Naive thymus-derived CD4-positive, alpha-beta T cell (primary cell): ENCODE results near the gene ERAP2. TPM values are rescaled to one million over a fixed set of nuclear protein-coding genes. Genes with fewer than 3 reads are reported as not detected.
"Not testable (repeated sequence)": the region's sequence is repeated elsewhere in the genome, so short reads cannot be mapped to it uniquely, and the experiment has no call there.

ENCODE experiments used
- ATAC-seq: fragments of 150-1000 bp; cut with Tn5 transposase; 2 replicates; pipeline ENCODE4 v1.10.0; 2021; ENCODE audit warnings: mild to moderate bottlenecking, moderate library complexity
- CTCF ChIA-PET: fragments of 350-600 bp; sonication (Branson Sonifier 250); formaldehyde crosslinking; loops from one replicate; lab custom pipeline; 2021; ENCODE audit warnings: antibody characterized with exemption; lab: Charles Lee
- POLR2A ChIA-PET: fragments of 350-600 bp; sonication (Branson Sonifier 250); formaldehyde crosslinking; loops from one replicate; lab custom pipeline; 2021; ENCODE audit warnings: antibody characterized with exemption, inconsistent platforms; lab: Charles Lee
- DNase-seq, 9 donors: peaks; one replicate each; pipeline versions ENCODE4 v3.0.0 to v3.0.0-alpha.2; 2020 to 2022; ENCODE audit warnings: mixed read lengths in 1 of 9
- H3K27ac ChIP-seq: one replicate; pipeline ENCODE4 v1.7.0; 2013; ENCODE audit warnings: mild to moderate bottlenecking, low read depth, low read length, moderate library complexity
- H3K27me3 ChIP-seq, 2 donors: one replicate each; pipeline ENCODE4 v1.7.0; 2013; ENCODE audit warnings: low read length in 2 of 2, mild to moderate bottlenecking in 2 of 2, moderate library complexity in 2 of 2; ENCODE audit not compliant: control insufficient read depth in 2 of 2, insufficient read depth in 2 of 2
- H3K36me3 ChIP-seq, 3 experiments: 1 replicate in 2 of 3; 2 replicates in 1 of 3; pipeline ENCODE4 v1.7.0; 2013; ENCODE audit warnings: low read length in 3 of 3, mild to moderate bottlenecking in 3 of 3, moderate library complexity in 1 of 3; ENCODE audit not compliant: insufficient read depth in 3 of 3, control insufficient read depth in 2 of 3
- H3K4me1 ChIP-seq, 2 donors: one replicate each; pipeline ENCODE4 v1.7.0; 2013; ENCODE audit warnings: low read length in 2 of 2, mild to moderate bottlenecking in 2 of 2, moderate library complexity in 1 of 2; ENCODE audit not compliant: control insufficient read depth in 2 of 2, insufficient read depth in 2 of 2
- H3K4me3 ChIP-seq: 2 replicates; pipeline ENCODE4 v1.7.0; 2013; ENCODE audit warnings: mild to moderate bottlenecking, low read length
- H3K9me3 ChIP-seq, 3 experiments: 1 replicate in 2 of 3; 2 replicates in 1 of 3; pipeline ENCODE4 v1.7.0; 2013; ENCODE audit warnings: low read length in 3 of 3; ENCODE audit not compliant: control insufficient read depth in 2 of 3
- H3K27ac Mint-ChIP-seq, 9 donors: one replicate each; pipeline ENCODE4 v1.8.0; 2020 to 2022; ENCODE audit warnings: mixed read lengths in 9 of 9, mild to moderate bottlenecking in 8 of 9, moderate library complexity in 5 of 9, inconsistent platforms in 2 of 9
- H3K27me3 Mint-ChIP-seq, 5 donors: one replicate each; pipeline ENCODE4 v1.8.0; 2021 to 2022; ENCODE audit warnings: mixed read lengths in 5 of 5, mild to moderate bottlenecking in 1 of 5
- H3K36me3 Mint-ChIP-seq, 5 donors: one replicate each; pipeline ENCODE4 v1.8.0; 2020 to 2022; ENCODE audit warnings: mixed read lengths in 5 of 5, mild to moderate bottlenecking in 3 of 5, inconsistent platforms in 1 of 5
- H3K4me1 Mint-ChIP-seq, 7 donors: one replicate each; pipeline ENCODE4 v1.8.0; 2020 to 2022; ENCODE audit warnings: mixed read lengths in 7 of 7, mild to moderate bottlenecking in 3 of 7, inconsistent platforms in 1 of 7
- H3K4me3 Mint-ChIP-seq, 10 donors: one replicate each; pipeline ENCODE4 v1.8.0; 2020 to 2022; ENCODE audit warnings: mild to moderate bottlenecking in 10 of 10, mixed read lengths in 10 of 10, moderate library complexity in 6 of 10, inconsistent platforms in 2 of 10
- H3K9me3 Mint-ChIP-seq, 11 donors: one replicate each; pipeline ENCODE4 v1.8.0; 2020 to 2022; ENCODE audit warnings: mixed read lengths in 11 of 11, mild to moderate bottlenecking in 4 of 11, inconsistent platforms in 1 of 11, moderate library complexity in 1 of 11
- intact Hi-C, 2 donors: fragments of 100-400 bp; cut with micrococcal nuclease; formaldehyde crosslinking; loops; one replicate each; pipeline ENCODE4 v1.15.1; 2023
- polyA plus RNA-seq, 2 donors: library from polyadenylated mRNA; unstranded; fragments of 300-500 nt; fragmentation: Illumina TruSeq; gene quantifications; one replicate each; pipeline ENCODE4 v1.2.3, GENCODE V29; 2021
- total RNA-seq, 6 experiments: library from RNA in 5 of 6; stranded (reverse) in 5 of 6; gene quantifications; 1 replicate in 5 of 6; 2 replicates in 1 of 6; pipeline ENCODE4 v1.2.3 and lab custom pipeline; 2021 to 2026

The ERAP2 gene
- total and polyA plus RNA-seq, 7 experiments from 2014 or later: 11.1 to 161 (median 97.2) TPM

DNA sequence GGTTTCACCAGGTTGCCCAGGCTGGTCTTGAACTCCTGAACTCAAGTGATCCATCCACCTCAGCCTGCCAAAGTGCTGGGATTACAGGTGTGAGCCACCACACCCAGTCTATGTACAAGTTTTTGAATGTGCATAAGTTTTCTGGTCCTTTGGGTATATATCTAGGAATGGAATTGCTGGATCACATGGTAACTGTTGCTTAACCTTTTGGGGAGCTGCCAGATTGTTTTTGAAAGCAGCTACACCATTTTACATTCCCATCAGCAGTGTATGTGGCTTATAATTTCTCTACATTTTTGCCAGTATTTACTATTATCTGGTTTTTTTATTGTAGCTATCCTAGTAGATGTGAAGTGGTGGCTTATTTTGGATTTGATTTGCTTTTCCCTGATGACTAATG is 50.7 kb downstream of the ERAP2 start:
- H3K4me1 ChIP-seq: peaks cover 1 to 46% of the 10 kb centered on the region in 2 donors
- Mint-ChIP-seq H3K27me3 (no peaks in the 10 kb centered on the region), H3K4me1 (peaks cover 34 to 89% (median 75%) of the 10 kb centered on the region in 7 donors), H3K4me3 (no peak overlapping the region), H3K36me3 (peaks cover 0 to 28% (median 9%) of the 10 kb centered on the region in 5 donors), H3K27ac (peak overlapping the region in 5 of 9 donors; percentile 24 to 94 (median 86)), H3K9me3 (no peaks in the 10 kb centered on the region)
- CTCF ChIA-PET: no interaction called here
- no peaks in the 10 kb centered on the region for H3K27me3 ChIP-seq
- H3K27ac ChIP-seq: no peak overlapping the region
- DNase-seq (no peak), ATAC-seq (no peak)
- H3K9me3 ChIP-seq: no peaks in the 10 kb centered on the region
- intact Hi-C loops: no loop called here
- no peak overlapping the region for H3K4me3 ChIP-seq
- POLR2A ChIA-PET: interaction anchor here (0.7 to 1.5 kb wide), 4 partner anchors 12 to 55 kb away, joined by 3 to 4 read pairs (median 4); no protein-coding TSS in a partner anchor
- no peaks in the 10 kb centered on the region for H3K36me3 ChIP-seq

DNA sequence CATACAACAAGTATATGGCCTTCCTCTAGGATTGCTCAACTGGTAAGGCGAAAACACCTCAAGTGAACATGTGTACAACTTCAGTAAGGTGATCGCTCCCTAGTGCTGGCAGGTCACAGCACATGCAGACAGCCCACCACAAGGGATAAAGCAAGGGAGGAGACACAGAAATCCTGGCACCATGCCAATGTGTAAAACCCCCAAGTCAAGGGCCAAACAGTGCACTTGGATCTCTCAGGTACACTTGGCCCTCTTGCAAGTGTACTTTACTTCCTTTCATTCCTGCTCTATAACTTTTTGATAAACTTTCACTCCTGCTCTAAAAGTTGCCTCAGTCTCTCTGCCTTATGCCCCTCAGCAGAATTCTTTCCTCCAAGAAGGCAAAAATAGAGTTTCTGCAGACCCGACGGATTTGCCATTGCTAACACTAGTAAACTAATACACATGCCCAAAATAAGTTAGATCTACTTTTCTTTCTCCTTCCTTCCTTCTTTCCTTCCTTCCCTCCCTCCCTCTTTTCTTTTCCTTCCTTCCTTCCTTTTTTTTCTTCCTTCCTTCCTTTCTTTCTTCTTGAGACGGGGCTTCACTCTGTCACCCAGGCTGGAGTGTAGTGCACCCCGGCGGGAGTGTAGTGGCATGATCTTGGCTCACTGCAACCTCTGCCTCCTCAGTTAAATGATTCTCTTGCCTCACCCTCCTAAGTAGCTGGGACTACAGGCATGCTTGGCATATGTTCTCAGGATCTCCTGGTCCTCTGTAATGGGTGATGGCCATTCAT is 52.8 kb downstream of the ERAP2 start:
- DNase-seq: no peak
- Mint-ChIP-seq H3K4me3 (peak overlapping the region in 6 of 10 donors; percentile 18 to 75 (median 26)), H3K27me3 (no peaks in the 10 kb centered on the region), H3K9me3 (no peaks in the 10 kb centered on the region), H3K27ac (peak overlapping the region in 8 of 9 donors; percentile 45 to 94 (median 75)), H3K36me3 (peaks cover 0 to 28% (median 9%) of the 10 kb centered on the region in 5 donors), H3K4me1 (peaks cover 43 to 92% (median 77%) of the 10 kb centered on the region in 7 donors)
- ATAC-seq: no peak
- Histone ChIP-seq H3K4me3 (no peak overlapping the region), H3K9me3 (no peaks in the 10 kb centered on the region), H3K27me3 (no peaks in the 10 kb centered on the region), H3K27ac (no peak overlapping the region), H3K36me3 (no peaks in the 10 kb centered on the region), H3K4me1 (peaks cover 20 to 56% of the 10 kb centered on the region in 2 donors)
- CTCF ChIA-PET: no interaction called here
- intact Hi-C loops: no loop called here
- POLR2A ChIA-PET: interaction anchor here (3.4 to 5.1 kb wide), 2 partner anchors 32 to 53 kb away, joined by 18 to 85 read pairs; partner anchors contain the start of gene ERAP2

GRCh38 chr5:96930058-96930457 is 53.8 kb downstream of the ERAP2 start:
- intact Hi-C loops: loop anchor here in 1 of 2 donors (10.0 kb wide), 1 partner anchor 1845 kb away; the partner anchor contains the start of gene RGMB

GRCh38 chr5:96930589-96930988 is 54.3 kb downstream of the ERAP2 start:
- no peak for ATAC-seq
- CTCF ChIA-PET: interaction anchor here (1.8 kb wide), 1 partner anchor 62 kb away, joined by 7 read pairs; no protein-coding TSS in a partner anchor
- POLR2A ChIA-PET: interaction anchor here (0.8 to 5.1 kb wide), 5 partner anchors 32 to 1999 kb away, joined by 3 to 85 read pairs (median 4); partner anchors contain the start of gene ERAP2
- H3K27ac ChIP-seq: no peak overlapping the region
- no peaks in the 10 kb centered on the region for H3K27me3 Mint-ChIP-seq
- DNase-seq: no peak
- H3K9me3 ChIP-seq: no peaks in the 10 kb centered on the region
- intact Hi-C loops: loop anchor here in 1 of 2 donors (10.0 kb wide), 1 partner anchor 1844 kb away; the partner anchor contains the start of gene RGMB
- H3K36me3 Mint-ChIP-seq: peaks cover 0 to 28% (median 9%) of the 10 kb centered on the region in 5 donors
- H3K4me3 ChIP-seq: no peak overlapping the region
- peaks cover 20 to 43% of the 10 kb centered on the region in 2 donors for H3K4me1 ChIP-seq
- H3K4me3 Mint-ChIP-seq: peak overlapping the region in 6 of 10 donors; percentile 11 to 100 (median 38)
- H3K27me3 ChIP-seq: no peaks in the 10 kb centered on the region
- H3K4me1 Mint-ChIP-seq: peaks cover 43 to 77% (median 63%) of the 10 kb centered on the region in 7 donors
- peaks cover 0 to 4% (median 0%) of the 10 kb centered on the region in 3 experiments for H3K36me3 ChIP-seq
- H3K27ac Mint-ChIP-seq: peak overlapping the region in 5 of 9 donors; percentile 51 to 99 (median 63)
- peaks cover 0 to 5% (median 0%) of the 10 kb centered on the region in 11 donors for H3K9me3 Mint-ChIP-seq

More at GRCh38 chr5:96930058-96930457, 53.8 kb downstream of the ERAP2 start:
- DNase-seq (no peak), ATAC-seq (no peak)
- H3K27me3 ChIP-seq: no peaks in the 10 kb centered on the region
- H3K27me3 Mint-ChIP-seq: no peaks in the 10 kb centered on the region
- H3K9me3 Mint-ChIP-seq: no peaks in the 10 kb centered on the region
- CTCF ChIA-PET: no interaction called here
- H3K36me3 ChIP-seq: no peaks in the 10 kb centered on the region
- POLR2A ChIA-PET: interaction anchor here (3.4 to 5.1 kb wide), 2 partner anchors 33 to 54 kb away, joined by 18 to 85 read pairs; partner anchors contain the start of gene ERAP2
- peaks cover 0 to 28% (median 9%) of the 10 kb centered on the region in 5 donors for H3K36me3 Mint-ChIP-seq
- peak overlapping the region in 5 of 9 donors; percentile 54 to 99 (median 57) for H3K27ac Mint-ChIP-seq
- H3K4me1 Mint-ChIP-seq: peaks cover 43 to 82% (median 69%) of the 10 kb centered on the region in 7 donors
- peaks cover 20 to 47% of the 10 kb centered on the region in 2 donors for H3K4me1 ChIP-seq
- H3K4me3 ChIP-seq: no peak overlapping the region
- H3K4me3 Mint-ChIP-seq: peak overlapping the region in 6 of 10 donors; percentile 12 to 100 (median 34)
- H3K9me3 ChIP-seq: no peaks in the 10 kb centered on the region
- H3K27ac ChIP-seq: no peak overlapping the region

- peak overlapping the region in 8 of 9 donors; percentile 51 to 99 (median 86) for H3K27ac Mint-ChIP-seq
- peaks cover 42 to 73% (median 61%) of the 10 kb centered on the region in 7 donors for H3K4me1 Mint-ChIP-seq
- ATAC-seq, H3K27me3 ChIP-seq, H3K27me3 Mint-ChIP-seq, H3K9me3 ChIP-seq, H3K9me3 Mint-ChIP-seq, H3K36me3 ChIP-seq, DNase-seq, H3K27ac ChIP-seq, H3K4me3 ChIP-seq: not testable (repeated sequence)
- CTCF ChIA-PET: interaction anchor here (1.8 kb wide), 1 partner anchor 62 kb away, joined by 7 read pairs; no protein-coding TSS in a partner anchor
- H3K36me3 Mint-ChIP-seq: peaks cover 0 to 28% (median 9%) of the 10 kb centered on the region in 5 donors
- H3K4me3 Mint-ChIP-seq: peak overlapping the region in 9 of 10 donors; percentile 37 to 100 (median 82)
- intact Hi-C loops: loop anchor here in 1 of 2 donors (10.0 kb wide), 1 partner anchor 1844 kb away; the partner anchor contains the start of gene RGMB
- POLR2A ChIA-PET: interaction anchor here (0.8 to 5.1 kb wide), 8 partner anchors 9 to 1998 kb away, joined by 3 to 85 read pairs (median 4); partner anchors contain the start of gene ERAP2
- H3K4me1 ChIP-seq: peaks cover 20 to 43% of the 10 kb centered on the region in 2 donors
Measured at GRCh38 chr5:96931037-96931436, 54.7 kb downstream of the ERAP2 start.

- intact Hi-C loops: loop anchor here in 1 of 2 donors (10.0 kb wide), 1 partner anchor 1843 kb away; the partner anchor contains the start of gene RGMB
- Histone ChIP-seq H3K4me3 (no peak overlapping the region), H3K9me3 (no peaks in the 10 kb centered on the region), H3K27ac (no peak overlapping the region), H3K36me3 (peaks cover 0 to 11% (median 0%) of the 10 kb centered on the region in 3 experiments), H3K4me1 (peaks cover 20 to 43% of the 10 kb centered on the region in 2 donors), H3K27me3 (no peaks in the 10 kb centered on the region)
- Mint-ChIP-seq H3K9me3 (peaks cover 0 to 6% (median 0%) of the 10 kb centered on the region in 11 donors), H3K4me3 (peak overlapping the region; percentile 37 to 100 (median 88)), H3K4me1 (peaks cover 40 to 68% (median 56%) of the 10 kb centered on the region in 7 donors), H3K27ac (peak overlapping the region; percentile 32 to 99 (median 83)), H3K36me3 (peaks cover 0 to 28% (median 6%) of the 10 kb centered on the region in 5 donors), H3K27me3 (no peaks in the 10 kb centered on the region)
- CTCF ChIA-PET: interaction anchor here (0.8 to 1.8 kb wide), 2 partner anchors 7 to 63 kb away, joined by 3 to 7 read pairs; no protein-coding TSS in a partner anchor
- DNase-seq: no peak
- ATAC-seq: no peak
- POLR2A ChIA-PET: interaction anchor here (0.8 to 5.1 kb wide), 12 partner anchors 8 to 1998 kb away, joined by 3 to 85 read pairs (median 4); partner anchors contain the start of genes CHD1 and ERAP2
Measured at GRCh38 chr5:96931605-96932004, 55.3 kb downstream of the ERAP2 start.
